CD14-positive monocyte (primary cell): ENCODE results near the gene OR1S1. TPM values are rescaled to one million over a fixed set of nuclear protein-coding genes. Genes with fewer than 3 reads are reported as not detected.

ENCODE experiments used
- DNase-seq, 3 donors: peaks; one replicate each; pipeline ENCODE4 v3.0.0-alpha.2; 2011 to 2022
- H2AFZ ChIP-seq: 2 replicates; pipeline ENCODE4 v1.6.0; 2012; ENCODE audit warnings: mild to moderate bottlenecking, low read depth, low read length, inconsistent platforms; ENCODE audit not compliant: insufficient read depth, poor library complexity, severe bottlenecking
- H3K27ac ChIP-seq, 2 donors: 1 replicate in 1 of 2; 2 replicates in 1 of 2; pipeline ENCODE4 v1.5.1; 2012 to 2013; ENCODE audit warnings: low read length in 2 of 2, control low read depth in 1 of 2, inconsistent platforms in 1 of 2, low read depth in 1 of 2, mild to moderate bottlenecking in 1 of 2
- H3K27me3 ChIP-seq, 2 donors: one replicate each; pipeline versions ENCODE4 v1.6.0 to v1.6.1; 2011 to 2013; ENCODE audit warnings: low read length in 2 of 2; ENCODE audit not compliant: control insufficient read depth in 2 of 2, insufficient read depth in 2 of 2
- H3K36me3 ChIP-seq, 2 donors: replicated peaks in 1 of 2; 1 replicate in 1 of 2; 2 replicates in 1 of 2; pipeline versions ENCODE4 v1.5.1 to v1.6.1; 2012 to 2013; ENCODE audit warnings: low read length in 2 of 2, control low read depth in 1 of 2, inconsistent platforms in 1 of 2, mild to moderate bottlenecking in 1 of 2; ENCODE audit not compliant: insufficient read depth in 2 of 2, control insufficient read depth in 1 of 2
- H3K4me1 ChIP-seq, 2 donors: 1 replicate in 1 of 2; 2 replicates in 1 of 2; pipeline versions ENCODE4 v1.5.1 to v1.6.1; 2012 to 2013; ENCODE audit warnings: low read length in 2 of 2, control low read depth in 1 of 2, inconsistent platforms in 1 of 2, mild to moderate bottlenecking in 1 of 2, moderate library complexity in 1 of 2; ENCODE audit not compliant: insufficient read depth in 2 of 2, control insufficient read depth in 1 of 2
- H3K4me2 ChIP-seq: replicated peaks from 2 replicates; pipeline ENCODE3; 2012; ENCODE audit warnings: low read length, moderate library complexity, mild to moderate bottlenecking; ENCODE audit not compliant: poor library complexity, severe bottlenecking; ENCODE audit errors: extremely low read depth
- H3K4me3 ChIP-seq, 3 experiments: fragments of 200-600 bp in 1 of 3; sonication (generic) in 1 of 3; replicated peaks in 1 of 3; 1 replicate in 2 of 3; 2 replicates in 1 of 3; pipeline ENCODE4 v1.5.1; 2011 to 2013; ENCODE audit warnings: low read length in 3 of 3, mild to moderate bottlenecking in 3 of 3, control low read depth in 2 of 3, low read depth in 2 of 3, inconsistent platforms in 1 of 3, moderate library complexity in 1 of 3
- H3K79me2 ChIP-seq: 2 replicates; pipeline ENCODE4 v1.6.0; 2012; ENCODE audit warnings: mild to moderate bottlenecking, control low read depth, inconsistent platforms, low read length, moderate library complexity; ENCODE audit not compliant: insufficient read depth
- H3K9ac ChIP-seq: 2 replicates; pipeline ENCODE4 v1.6.0; 2017; ENCODE audit warnings: low read length, mild to moderate bottlenecking; ENCODE audit not compliant: insufficient read depth, poor library complexity, severe bottlenecking
- H3K9me3 ChIP-seq, 2 donors: replicated peaks in 1 of 2; 1 replicate in 1 of 2; 2 replicates in 1 of 2; pipeline versions ENCODE4 v1.5.1 to v1.6.1; 2012 to 2013; ENCODE audit warnings: low read length in 2 of 2, control low read depth in 1 of 2; ENCODE audit not compliant: control insufficient read depth in 1 of 2, insufficient read depth in 1 of 2
- H4K20me1 ChIP-seq: 2 replicates; pipeline ENCODE4 v1.6.0; 2012; ENCODE audit warnings: mild to moderate bottlenecking, low read length, control low read depth, moderate library complexity; ENCODE audit not compliant: insufficient read depth
- H3K27ac Mint-ChIP-seq, 7 donors: one replicate each; pipeline ENCODE4 v1.8.0; 2020; ENCODE audit warnings: mild to moderate bottlenecking in 7 of 7, mixed read lengths in 7 of 7, moderate library complexity in 6 of 7, inconsistent platforms in 2 of 7
- H3K27me3 Mint-ChIP-seq, 3 donors: one replicate each; pipeline ENCODE4 v1.8.0; 2021 to 2022; ENCODE audit warnings: low read depth in 3 of 3, mild to moderate bottlenecking in 3 of 3, mixed read lengths in 3 of 3, moderate library complexity in 3 of 3, inconsistent platforms in 1 of 3
- H3K36me3 Mint-ChIP-seq, 2 donors: one replicate each; pipeline ENCODE4 v1.8.0; 2020; ENCODE audit warnings: mixed read lengths in 2 of 2, inconsistent platforms in 1 of 2, mild to moderate bottlenecking in 1 of 2
- H3K4me1 Mint-ChIP-seq: one replicate; pipeline ENCODE4 v1.8.0; 2020; ENCODE audit warnings: mild to moderate bottlenecking, mixed read lengths
- H3K4me3 Mint-ChIP-seq, 2 donors: one replicate each; pipeline ENCODE4 v1.8.0; 2020; ENCODE audit warnings: mild to moderate bottlenecking in 2 of 2, mixed read lengths in 2 of 2, moderate library complexity in 1 of 2
- H3K9me3 Mint-ChIP-seq, 7 donors: one replicate each; pipeline ENCODE4 v1.8.0; 2020 to 2022; ENCODE audit warnings: mixed read lengths in 7 of 7, mild to moderate bottlenecking in 6 of 7, moderate library complexity in 6 of 7, inconsistent platforms in 2 of 7
- CTCF ChIP-seq: fragments of 200-600 bp; IDR thresholded peaks from one replicate; pipeline ENCODE4 v1.8.0; 2022; ENCODE audit warnings: antibody characterized with exemption, mild to moderate bottlenecking
- WGBS: methylation state at CpG from one replicate; pipeline ENCODE4 v1.1.5; 2013; ENCODE audit warnings: missing lambda C conversion rate; ENCODE audit not compliant: insufficient coverage; 5-methylcytosine and 5-hydroxymethylcytosine counted together
- intact Hi-C, 2 donors: fragments of 100-400 bp; cut with micrococcal nuclease; formaldehyde crosslinking; loops; one replicate each; pipeline versions ENCODE4 v1.15.0 to v1.15.1; 2023
- polyA plus RNA-seq, 3 donors: library from polyadenylated mRNA; depleted of rRNA in 1 of 3; unstranded in 2 of 3; stranded (reverse) in 1 of 3; fragments of 300-500 nt in 2 of 3; fragments of >200 nt in 1 of 3; fragmentation: Illumina TruSeq in 2 of 3; gene quantifications; 1 replicate in 2 of 3; 2 replicates in 1 of 3; pipeline ENCODE4 v1.2.3, GENCODE V29; 2012 to 2021

The OR1S1 gene
- polyA plus RNA-seq, 3 donors: not detected

- no peaks in the 10 kb centered on the region for H3K4me1 Mint-ChIP-seq
- intact Hi-C loops: no loop called here
- no peak overlapping the region for H3K9ac ChIP-seq
These were observed 19.1 kb upstream of the OR1S1 start for GRCh38 chr11:58193391-58193790.

DNA sequence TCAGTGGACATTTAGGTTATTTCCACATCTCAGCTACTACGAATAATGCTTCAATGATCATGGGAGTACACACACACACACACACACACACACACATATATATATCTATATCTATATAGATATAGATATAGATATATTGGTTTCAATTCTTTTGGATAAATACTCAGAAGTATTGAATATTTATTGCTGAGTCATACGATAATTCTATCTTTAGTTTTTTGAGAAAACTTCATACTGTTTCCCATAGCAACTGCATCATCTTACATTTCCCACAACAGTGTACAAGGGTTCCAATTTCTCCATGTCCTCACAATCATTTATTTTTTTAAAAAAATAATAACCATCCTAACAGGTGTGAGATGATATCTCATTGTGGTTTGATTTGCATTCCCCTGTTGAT lies 16.6 kb upstream of the OR1S1 start:
- Histone ChIP-seq H3K4me2 (no peak overlapping the region), H3K9ac (no peak overlapping the region), H2AFZ (no peak overlapping the region), H3K4me3 (no peak overlapping the region), H4K20me1 (no peaks in the 10 kb centered on the region), H3K9me3 (peaks cover 0 to 6% of the 10 kb centered on the region in 2 donors), H3K27me3 (no peaks in the 10 kb centered on the region), H3K79me2 (no peaks in the 10 kb centered on the region), H3K4me1 (no peaks in the 10 kb centered on the region), H3K27ac (no peak overlapping the region), H3K36me3 (no peaks in the 10 kb centered on the region)
- Mint-ChIP-seq H3K27ac (no peak overlapping the region), H3K36me3 (no peaks in the 10 kb centered on the region), H3K4me1 (no peaks in the 10 kb centered on the region), H3K9me3 (peaks cover 3 to 15% (median 7%) of the 10 kb centered on the region in 7 donors), H3K27me3 (peaks cover 0 to 2% (median 0%) of the 10 kb centered on the region in 3 donors), H3K4me3 (no peak overlapping the region)
- TF ChIP-seq CTCF: no peak
- DNase-seq: no peak
- no CpG with 5 or more reads among the region's 2 CpGs for WGBS
- intact Hi-C loops: no loop called here

More at GRCh38 chr11:58193391-58193790, 19.1 kb upstream of the OR1S1 start:
- H3K4me3 ChIP-seq: no peak overlapping the region
- H3K9me3 ChIP-seq: peaks cover 0 to 6% of the 10 kb centered on the region in 2 donors
- H3K4me2 ChIP-seq: no peak overlapping the region
- no peaks in the 10 kb centered on the region for H3K27me3 ChIP-seq
- no peak overlapping the region for H3K4me3 Mint-ChIP-seq
- H2AFZ ChIP-seq: no peak overlapping the region
- TF ChIP-seq CTCF: no peak
- no peaks in the 10 kb centered on the region for H3K79me2 ChIP-seq
- H3K36me3 Mint-ChIP-seq: no peaks in the 10 kb centered on the region
- no peaks in the 10 kb centered on the region for H3K36me3 ChIP-seq
- H3K27ac Mint-ChIP-seq: no peak overlapping the region
- DNase-seq: no peak
- peaks cover 3 to 15% (median 5%) of the 10 kb centered on the region in 7 donors for H3K9me3 Mint-ChIP-seq
- peaks cover 1 to 5% (median 2%) of the 10 kb centered on the region in 3 donors for H3K27me3 Mint-ChIP-seq
- no peaks in the 10 kb centered on the region for H3K4me1 ChIP-seq
- no peaks in the 10 kb centered on the region for H4K20me1 ChIP-seq
- no peak overlapping the region for H3K27ac ChIP-seq
